Measurements from ENCODE around the gene TATDN3. TPM values are rescaled to one million over a fixed set of nuclear protein-coding genes. Genes with fewer than 3 reads are reported as not detected.
"Not testable (repeated sequence)": the region's sequence is repeated elsewhere in the genome, so short reads cannot be mapped to it uniquely, and the experiment has no call there.

The TATDN3 gene
- total RNA-seq, 1 donor: 14.1 TPM

- no peak for DNase-seq (ENCODE audit: insufficient read length, low spot score, missing footprints)
- H4K20me1 ChIP-seq (ENCODE audit: insufficient read depth, low read length): peaks cover 15% of the 10 kb centered on the region
- no peaks in the 10 kb centered on the region for H3K9me3 ChIP-seq (ENCODE audit: low read depth, low read length)
- H3K4me2 ChIP-seq (ENCODE audit: insufficient read depth, low read length): no peak overlapping the region
- no peak overlapping the region for H3K27ac ChIP-seq (ENCODE audit: low read depth, low read length)
- H3K79me2 ChIP-seq (ENCODE audit: insufficient read depth, low read length): peaks cover 50% of the 10 kb centered on the region
- H3K4me1 ChIP-seq (ENCODE audit: insufficient read depth, low read length): peaks cover 22% of the 10 kb centered on the region
- H3K4me3 ChIP-seq (ENCODE audit: insufficient read depth, low read length): no peak overlapping the region
- peaks cover 15% of the 10 kb centered on the region for H3K36me3 ChIP-seq (ENCODE audit: insufficient read depth, low read length)
- no peak for TF ChIP-seq CTCF (IDR thresholded peaks at IDR 0.05; ENCODE audit: extremely low read depth, low read depth, low read length)
- H2AFZ ChIP-seq (ENCODE audit: low read length): no peak overlapping the region
- no peaks in the 10 kb centered on the region for H3K27me3 ChIP-seq (ENCODE audit: insufficient read depth, low read length)
These were observed 70.5 kb downstream of the TATDN3 start for GRCh38 chr1:212862111-212862690.

- Histone ChIP-seq H4K20me1 (ENCODE audit: insufficient read depth, low read length) (peaks cover 15% of the 10 kb centered on the region), H3K36me3 (ENCODE audit: insufficient read depth, low read length) (peaks cover 15% of the 10 kb centered on the region), H3K4me1 (ENCODE audit: insufficient read depth, low read length) (peaks cover 22% of the 10 kb centered on the region), H3K79me2 (ENCODE audit: insufficient read depth, low read length) (peaks cover 47% of the 10 kb centered on the region)
- not testable (repeated sequence) for H2AFZ ChIP-seq (ENCODE audit: low read length); H3K27ac ChIP-seq (ENCODE audit: low read depth, low read length); DNase-seq (ENCODE audit: insufficient read length, low spot score, missing footprints); H3K9me3 ChIP-seq (ENCODE audit: low read depth, low read length); H3K27me3 ChIP-seq (ENCODE audit: insufficient read depth, low read length); H3K4me2 ChIP-seq (ENCODE audit: insufficient read depth, low read length); H3K4me3 ChIP-seq (ENCODE audit: insufficient read depth, low read length)
These were observed 71.7 kb downstream of the TATDN3 start for GRCh38 chr1:212863345-212863744.

- DNase-seq (ENCODE audit: insufficient read length, low spot score, missing footprints): no peak
- Histone ChIP-seq H3K36me3 (ENCODE audit: insufficient read depth, low read length) (peaks cover 15% of the 10 kb centered on the region), H3K27me3 (ENCODE audit: insufficient read depth, low read length) (no peaks in the 10 kb centered on the region), H3K4me3 (ENCODE audit: insufficient read depth, low read length) (no peak overlapping the region), H2AFZ (ENCODE audit: low read length) (no peak overlapping the region), H3K4me1 (ENCODE audit: insufficient read depth, low read length) (peaks cover 17% of the 10 kb centered on the region), H3K9me3 (ENCODE audit: low read depth, low read length) (no peaks in the 10 kb centered on the region), H4K20me1 (ENCODE audit: insufficient read depth, low read length) (peaks cover 9% of the 10 kb centered on the region), H3K27ac (ENCODE audit: low read depth, low read length) (no peak overlapping the region), H3K4me2 (ENCODE audit: insufficient read depth, low read length) (no peak overlapping the region), H3K79me2 (ENCODE audit: insufficient read depth, low read length) (peaks cover 38% of the 10 kb centered on the region)
- no peak for TF ChIP-seq CTCF (IDR thresholded peaks at IDR 0.05; ENCODE audit: extremely low read depth, low read depth, low read length)
These were observed 72.5 kb downstream of the TATDN3 start for GRCh38 chr1:212864201-212864600.

Small RNAs within 50 kb of the gene (small RNA-seq; reads per million reads assigned to genes)
- gene AC104333.1 (not detected), gene AC104333.2 (not detected)

Other genes starting within 250 kb of the TATDN3 start
- gene ATF3, start 183.1 kb upstream of the TATDN3 start, total RNA-seq: 3.2 and 3.6 TPM in 2 replicates
- 0.36 and 0.59 TPM in 2 replicates for gene BATF3, start 92.1 kb upstream of the TATDN3 start, total RNA-seq
- gene NSL1, start 117 bp upstream of the TATDN3 start, total RNA-seq: 28.2 and 29.8 TPM in 2 replicates
- gene SPATA45, start 55.8 kb downstream of the TATDN3 start, total RNA-seq: not detected in 2 replicates
- gene FLVCR1, start 66.4 kb downstream of the TATDN3 start, total RNA-seq: 5.4 and 11.2 TPM in 2 replicates
- gene VASH2, start 158.6 kb downstream of the TATDN3 start, total RNA-seq: 1.1 and 2.1 TPM in 2 replicates
- 46.3 and 59.2 TPM in 2 replicates for gene ANGEL2, start 224.0 kb downstream of the TATDN3 start, total RNA-seq

All from osteoblast (primary cell).